H1 (cell line): ENCODE results near the gene FRG2. TPM values are rescaled to one million over a fixed set of nuclear protein-coding genes. Genes with fewer than 3 reads are reported as not detected.
A peak's percentile ranks its signal among the peaks of the same experiment; 100 is the strongest.
"Not testable (repeated sequence)": the region's sequence is repeated elsewhere in the genome, so short reads cannot be mapped to it uniquely, and the experiment has no call there.

ENCODE experiments used
- CTCF ChIA-PET: fragments of 300-600 bp; sonication (Branson Sonifier 250); formaldehyde crosslinking; loops from one replicate; lab custom pipeline; 2021; ENCODE audit not compliant: partially characterized antibody; lab: Charles Lee
- POLR2A ChIA-PET: fragments of 300-600 bp; sonication (Branson Sonifier 250); formaldehyde crosslinking; loops from one replicate; lab custom pipeline; 2021; ENCODE audit warnings: inconsistent platforms; ENCODE audit not compliant: partially characterized antibody; lab: Charles Lee
- DNase-seq, 2 experiments: peaks; one replicate each; pipeline versions ENCODE4 v3.0.0 to v3.0.0-alpha.2; 2010 to 2022; ENCODE audit warnings: low spot score in 2 of 2, low read depth in 1 of 2, mixed read lengths in 1 of 2
- FAIRE-seq: peaks from 2 replicates; lab custom pipeline; 2011; peaks lifted over from hg19 to GRCh38; lab: Jason Lieb, UNC
- H2AFZ ChIP-seq: 2 replicates; pipeline ENCODE4 v1.8.1; 2012; ENCODE audit warnings: low read length, inconsistent platforms
- H2AK5ac ChIP-seq: 2 replicates; pipeline ENCODE4 v1.6.1; 2013; ENCODE audit warnings: low read depth, low read length
- H2BK120ac ChIP-seq: replicated peaks from 2 replicates; pipeline ENCODE3; 2013; ENCODE audit warnings: low read depth, low read length, inconsistent platforms
- H2BK12ac ChIP-seq: 2 replicates; pipeline ENCODE4 v1.6.1; 2013; ENCODE audit warnings: low read depth, low read length
- H2BK15ac ChIP-seq: 2 replicates; pipeline ENCODE4 v1.6.1; 2013; ENCODE audit warnings: low read length
- H2BK20ac ChIP-seq: 2 replicates; pipeline ENCODE4 v1.6.1; 2013; ENCODE audit warnings: low read length
- H2BK5ac ChIP-seq: 2 replicates; pipeline ENCODE4 v1.6.1; 2013; ENCODE audit warnings: low read depth, low read length
- H3K14ac ChIP-seq: 2 replicates; pipeline ENCODE4 v1.6.1; 2013; ENCODE audit warnings: inconsistent platforms; ENCODE audit not compliant: insufficient read length
- H3K18ac ChIP-seq: 2 replicates; pipeline ENCODE4 v1.6.1; 2013; ENCODE audit warnings: low read length; ENCODE audit errors: extremely low read depth
- H3K23ac ChIP-seq: 2 replicates; pipeline ENCODE4 v1.6.1; 2013; ENCODE audit warnings: inconsistent platforms; ENCODE audit not compliant: insufficient read length
- H3K23me2 ChIP-seq: 2 replicates; pipeline ENCODE4 v1.6.1; 2013; ENCODE audit warnings: low read depth, low read length
- H3K27ac ChIP-seq: 2 replicates; pipeline ENCODE4 v1.6.1; 2011; ENCODE audit warnings: low read depth, low read length, inconsistent platforms
- H3K27me3 ChIP-seq, 4 experiments: replicated peaks in 1 of 4; 1 replicate in 1 of 4; 2 replicates in 3 of 4; pipeline versions ENCODE4 v1.6.1 to v1.8.1; 2011 to 2013; ENCODE audit warnings: low read length in 3 of 4, mild to moderate bottlenecking in 3 of 4, inconsistent platforms in 2 of 4, mixed read lengths in 2 of 4, moderate library complexity in 1 of 4; ENCODE audit not compliant: control insufficient read depth in 3 of 4, insufficient read depth in 3 of 4; ENCODE audit errors: extremely low read depth in 1 of 4
- H3K36me3 ChIP-seq, 4 experiments: 2 replicates each; pipeline versions ENCODE4 v1.6.1 to v1.8.1; 2011 to 2013; ENCODE audit warnings: mild to moderate bottlenecking in 4 of 4, low read length in 3 of 4, moderate library complexity in 2 of 4, control low read depth in 1 of 4, inconsistent platforms in 1 of 4; ENCODE audit not compliant: insufficient read depth in 4 of 4, control insufficient read depth in 2 of 4
- H3K4ac ChIP-seq: replicated peaks from 2 replicates; pipeline ENCODE3; 2013; ENCODE audit warnings: low read length, low read depth, mixed read lengths, inconsistent platforms; ENCODE audit not compliant: insufficient read length
- H3K4me1 ChIP-seq, 4 experiments: replicated peaks in 1 of 4; 1 replicate in 1 of 4; 2 replicates in 3 of 4; pipeline versions ENCODE4 v1.6.1 to v1.8.1; 2011 to 2013; ENCODE audit warnings: low read length in 3 of 4, inconsistent platforms in 2 of 4, mixed read lengths in 1 of 4; ENCODE audit not compliant: insufficient read depth in 4 of 4, control insufficient read depth in 3 of 4
- H3K4me2 ChIP-seq, 2 experiments: 2 replicates each; pipeline versions ENCODE4 v1.6.1 to v1.8.1; 2011 to 2013; ENCODE audit warnings: low read depth in 2 of 2, low read length in 2 of 2, control low read depth in 1 of 2, inconsistent platforms in 1 of 2, mild to moderate bottlenecking in 1 of 2; ENCODE audit not compliant: insufficient read depth in 1 of 2
- H3K4me3 ChIP-seq, 4 experiments: fragments of 200-600, 300-600 bp in 1 of 4; sonication (generic), shearing (Covaris generic), sonication (Bioruptor Twin) in 1 of 4; 2 replicates each; pipeline versions ENCODE4 v1.5.1 to v1.8.1; 2011 to 2016; ENCODE audit warnings: low read length in 4 of 4, low read depth in 3 of 4, control low read depth in 2 of 4, inconsistent platforms in 2 of 4, mild to moderate bottlenecking in 2 of 4, mixed read lengths in 1 of 4, moderate library complexity in 1 of 4; ENCODE audit not compliant: insufficient read depth in 2 of 4; ENCODE audit errors: extremely low read depth in 1 of 4
- H3K56ac ChIP-seq: replicated peaks from 2 replicates; pipeline ENCODE3; 2013; ENCODE audit warnings: low read depth, mild to moderate bottlenecking, mixed read lengths, low read length, inconsistent platforms; ENCODE audit not compliant: insufficient read length
- H3K79me1 ChIP-seq: 2 replicates; pipeline ENCODE4 v1.6.1; 2013; ENCODE audit warnings: low read depth, low read length, control low read depth
- H3K79me2 ChIP-seq, 2 experiments: 2 replicates each; pipeline versions ENCODE4 v1.6.1 to v1.8.1; 2012 to 2013; ENCODE audit warnings: low read length in 2 of 2, mild to moderate bottlenecking in 2 of 2, inconsistent platforms in 1 of 2; ENCODE audit not compliant: insufficient read depth in 2 of 2, control insufficient read depth in 1 of 2
- H3K9ac ChIP-seq, 4 experiments: replicated peaks in 1 of 4; 1 replicate in 1 of 4; 2 replicates in 3 of 4; pipeline versions ENCODE4 v1.6.1 to v1.8.1; 2011 to 2013; ENCODE audit warnings: low read depth in 3 of 4, low read length in 3 of 4, control low read depth in 2 of 4, mild to moderate bottlenecking in 2 of 4, moderate library complexity in 2 of 4, inconsistent platforms in 1 of 4; ENCODE audit errors: extremely low read depth in 1 of 4
- H3K9me3 ChIP-seq, 2 experiments: 2 replicates each; pipeline versions ENCODE4 v1.6.1 to v1.8.1; 2012 to 2013; ENCODE audit warnings: mild to moderate bottlenecking in 2 of 2, moderate library complexity in 2 of 2, control low read depth in 1 of 2, inconsistent platforms in 1 of 2, low read depth in 1 of 2, low read length in 1 of 2, mixed read lengths in 1 of 2; ENCODE audit not compliant: insufficient read depth in 2 of 2
- H4K20me1 ChIP-seq, 2 experiments: replicated peaks in 1 of 2; 2 replicates each; pipeline versions ENCODE3 to v1.8.1; 2011 to 2013; ENCODE audit warnings: inconsistent platforms in 2 of 2, low read length in 2 of 2, mild to moderate bottlenecking in 1 of 2; ENCODE audit not compliant: insufficient read depth in 2 of 2, control insufficient read depth in 1 of 2
- H4K5ac ChIP-seq: 2 replicates; pipeline ENCODE4 v1.6.1; 2013; ENCODE audit warnings: low read length, low read depth, mixed read lengths, inconsistent platforms; ENCODE audit not compliant: insufficient read length
- H4K8ac ChIP-seq: 2 replicates; pipeline ENCODE4 v1.8.0; 2013; ENCODE audit warnings: mild to moderate bottlenecking, moderate library complexity, low read length, inconsistent platforms; ENCODE audit not compliant: insufficient read depth; ENCODE audit errors: extremely low read depth
- H4K91ac ChIP-seq: replicated peaks from 2 replicates; pipeline ENCODE3; 2013; ENCODE audit warnings: low read length, mixed read lengths, inconsistent platforms; ENCODE audit not compliant: insufficient read length
- EZH2 ChIP-seq: fragments of 200-600 bp; sonication (generic); IDR thresholded peaks from 2 replicates; pipeline ENCODE4 v1.7.1; 2012; ENCODE audit warnings: low read depth, mild to moderate bottlenecking, moderate library complexity, low read length, inconsistent platforms; ENCODE audit not compliant: severe bottlenecking
- WGBS, 2 experiments: shearing (Covaris generic) in 1 of 2; methylation state at CpG; one replicate each; pipeline versions ENCODE4 v1.1.6 to v1.1.7; 2013 to 2015; ENCODE audit warnings: low lambda C conversion rate in 2 of 2, mixed read lengths in 2 of 2, inconsistent platforms in 1 of 2, low coverage in 1 of 2, missing lambda C conversion rate in 1 of 2; ENCODE audit not compliant: insufficient replicate concordance in 2 of 2, insufficient coverage in 1 of 2, insufficient read length in 1 of 2; ENCODE audit errors: extremely low coverage in 1 of 2, missing lambda C conversion rate in 1 of 2; 5-methylcytosine and 5-hydroxymethylcytosine counted together
- polyA plus RNA-seq, 7 experiments: library from polyadenylated mRNA; depleted of rRNA in 3 of 7; stranded (reverse) in 5 of 7; unstranded in 2 of 7; fragments of >200 nt in 5 of 7; fragments of 200-250 nt in 2 of 7; gene quantifications; 1 replicate in 5 of 7; 2 replicates in 1 of 7; 4 replicates in 1 of 7; pipeline versions ENCODE4 v1.2.1 to v1.2.3, GENCODE V29; 2011 to 2013; ENCODE audit warnings: missing spikeins in 2 of 7, mixed read lengths in 2 of 7
- total RNA-seq: library from RNA; stranded (reverse); fragmentation: NEBNext Ultra II Directional; extraction: Animal tissue kit (Norgen Biotek cat#: 25700); gene quantifications from 2 replicates; pipeline ENCODE4 v1.2.1, GENCODE V29; 2021

Gene FRG2
- total and polyA plus RNA-seq, 2 of the 8 experiments (the other 6 are each of a cell fraction or from before 2014, with no cell fraction given) = not detected

DNA sequence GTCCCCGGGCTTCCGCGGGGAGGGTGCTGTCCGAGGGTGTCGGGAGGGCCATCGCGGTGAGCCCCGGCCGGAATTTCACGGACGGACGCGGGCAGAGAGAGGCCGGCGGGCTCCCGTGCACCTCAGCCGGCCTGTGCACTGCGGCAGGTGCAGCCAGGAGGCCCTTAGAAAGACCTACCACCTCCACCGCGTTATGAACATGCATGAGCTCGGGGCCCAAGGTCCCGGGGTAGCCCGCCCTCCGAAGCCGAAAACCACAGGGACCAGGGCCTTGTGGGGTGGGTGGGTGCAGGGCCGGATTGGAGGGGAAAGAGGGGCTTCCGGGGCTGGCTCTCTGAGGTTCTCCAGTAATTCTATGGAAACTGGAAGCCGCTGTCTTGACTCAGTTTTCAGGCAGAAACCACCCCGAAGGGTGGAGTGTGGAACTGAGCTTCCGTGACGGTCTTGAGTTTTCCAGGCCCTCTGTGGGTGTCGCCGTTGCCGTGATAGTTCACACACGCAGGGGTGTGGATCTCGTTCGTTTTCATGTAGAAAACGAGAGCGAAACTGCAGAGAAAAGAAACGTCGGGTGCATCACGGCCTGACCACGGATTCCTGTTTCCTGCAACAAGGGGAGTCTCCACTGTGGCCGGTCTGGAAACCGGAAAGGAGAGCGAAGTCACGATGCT, 4.3 kb downstream of the FRG2 start:
- not testable (repeated sequence) for H2BK5ac ChIP-seq

More for the DNA sequence above, 4.3 kb downstream of the FRG2 start:
- H4K20me1 ChIP-seq, H3K9ac ChIP-seq, H3K14ac ChIP-seq, H3K56ac ChIP-seq, H2BK12ac ChIP-seq, H3K36me3 ChIP-seq, H2AFZ ChIP-seq, H3K23ac ChIP-seq, H3K9me3 ChIP-seq, H3K4me3 ChIP-seq, H3K79me1 ChIP-seq, H4K8ac ChIP-seq, H2BK15ac ChIP-seq, CTCF ChIA-PET, H3K27ac ChIP-seq, H3K4ac ChIP-seq, H4K91ac ChIP-seq, H3K18ac ChIP-seq, FAIRE-seq, H2BK120ac ChIP-seq, H2AK5ac ChIP-seq, H3K79me2 ChIP-seq, H3K23me2 ChIP-seq, H4K5ac ChIP-seq, POLR2A ChIA-PET, H2BK20ac ChIP-seq: not testable (repeated sequence)
- TF ChIP-seq EZH2 = peak; percentile 29
- Histone ChIP-seq H3K4me2 (0 out of 4 replicates have a peak overlapping the region, but pooled peaks of 1 of the 2 experiments have one; percentile 0), H3K27me3 (peaks cover 43 to 51% (median 45%) of the 10 kb centered on the region in 4 experiments; a peak in 6 of 7 replicates), H3K4me1 (peaks cover 0 to 18% (median 10%) of the 10 kb centered on the region in 4 experiments; a peak in 6 of 7 replicates)
- 33% methylated on average over 30 of the region's 47 CpGs; no CpG with 5 or more reads in 1 of the 2 experiments for WGBS, 2 experiments
- DNase-seq = peak in 1 of 2 experiments; percentile 50
